ENCODE results near the gene CMTR1. TPM values are rescaled to one million over a fixed set of nuclear protein-coding genes. Genes with fewer than 3 reads are reported as not detected.

CMTR1 gene
- total and polyA plus RNA-seq, 7 experiments from 2014 or later, result 21.1 to 89.4 (median 70.3) TPM

DNA sequence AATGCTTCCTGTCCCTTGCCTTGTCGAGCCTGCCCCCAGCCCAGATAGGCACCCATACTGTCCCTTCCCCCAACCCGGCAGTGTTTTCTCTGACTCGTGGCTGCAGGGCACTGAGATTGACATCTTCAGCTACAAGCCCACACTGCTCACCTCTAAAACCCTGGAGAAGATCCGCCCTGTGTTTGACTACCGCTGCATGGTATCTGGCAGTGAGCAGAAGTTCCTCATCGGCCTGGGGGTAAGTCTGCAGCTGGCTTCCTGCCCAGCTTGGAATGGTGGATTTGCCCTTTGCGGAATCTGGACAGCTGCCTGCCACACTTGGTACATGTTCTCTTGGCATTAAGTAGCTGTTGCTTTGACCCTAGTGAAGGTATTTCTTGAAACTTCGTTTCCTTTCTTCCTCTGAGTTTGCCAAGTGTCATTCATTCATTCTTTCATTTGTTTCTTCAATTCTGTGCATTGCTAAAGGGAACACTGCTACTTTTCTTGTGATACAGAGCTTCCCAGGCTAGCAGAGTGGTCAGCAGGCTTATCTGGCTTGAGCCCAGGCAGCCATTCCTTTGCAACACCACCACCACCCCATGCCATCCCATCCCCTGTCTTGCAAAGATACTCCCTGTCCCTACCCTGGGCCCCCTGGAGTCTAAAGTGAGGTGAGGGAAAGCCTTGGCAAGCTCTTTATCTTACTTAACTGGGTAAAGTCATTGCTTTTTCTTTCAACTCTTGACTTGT lies 40.5 kb downstream of the CMTR1 start:
- H3K4me3 ChIP-seq (ENCODE audit: low read length), result no peak overlapping the region
- no peak overlapping the region for H3K27ac ChIP-seq (ENCODE audit: low read depth, low read length)
- Mint-ChIP-seq H3K4me1 (peaks cover 0 to 4% (median 0%) of the 10 kb centered on the region in 7 donors), H3K27ac (peak overlapping the region in 3 of 9 donors; percentile 27 to 78 (median 48)), H3K36me3 (peaks cover 7 to 63% (median 30%) of the 10 kb centered on the region in 5 donors), H3K4me3 (no peak overlapping the region), H3K9me3 (no peaks in the 10 kb centered on the region), H3K27me3 (no peaks in the 10 kb centered on the region)
- ChIA-PET CTCF (interaction anchor here (0.7 kb wide), 1 partner anchor 764 kb away, joined by 4 read pairs; no protein-coding TSS in a partner anchor), POLR2A (no interaction called here)
- DNase-seq, result no peak
- ATAC-seq, result no peak
- no peaks in the 10 kb centered on the region for H3K27me3 ChIP-seq (ENCODE audit: control insufficient read depth in 2 of 2, insufficient read depth in 2 of 2, low read length in 2 of 2)
- no peaks in the 10 kb centered on the region for H3K9me3 ChIP-seq (ENCODE audit: control insufficient read depth in 2 of 3, low read length in 3 of 3)
- intact Hi-C loops (cut with micrococcal nuclease), result no loop called here
- H3K36me3 ChIP-seq (ENCODE audit: control insufficient read depth in 2 of 3, insufficient read depth in 3 of 3, low read length in 3 of 3), result peaks cover 20 to 86% (median 23%) of the 10 kb centered on the region in 3 experiments
- no peaks in the 10 kb centered on the region for H3K4me1 ChIP-seq (ENCODE audit: control insufficient read depth in 2 of 2, insufficient read depth in 2 of 2, low read length in 2 of 2)

DNA sequence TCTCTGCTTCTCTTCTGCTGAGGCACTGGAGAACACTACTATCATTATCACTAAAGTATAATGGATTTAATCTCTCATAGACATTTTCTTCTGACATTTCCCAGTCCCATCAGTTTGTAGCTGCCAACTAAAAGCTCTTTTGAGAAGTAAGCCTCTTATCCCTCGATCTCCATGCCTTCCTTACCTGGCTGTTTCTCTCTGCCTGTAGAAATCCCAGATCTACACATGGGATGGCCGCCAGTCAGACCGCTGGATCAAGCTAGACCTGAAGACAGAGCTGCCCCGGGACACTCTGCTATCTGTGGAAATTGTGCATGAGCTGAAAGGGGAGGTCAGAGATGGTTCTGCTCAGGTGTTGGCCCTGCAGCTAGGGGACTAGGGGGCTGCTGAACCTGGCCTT lies 41.3 kb downstream of the CMTR1 start:
- CTCF ChIA-PET, result no interaction called here
- H3K36me3 Mint-ChIP-seq, result peaks cover 7 to 66% (median 29%) of the 10 kb centered on the region in 5 donors
- H3K4me3 ChIP-seq (ENCODE audit: low read length), result no peak overlapping the region
- H3K36me3 ChIP-seq (ENCODE audit: control insufficient read depth in 2 of 3, insufficient read depth in 3 of 3, low read length in 3 of 3), result peaks cover 21 to 94% (median 23%) of the 10 kb centered on the region in 3 experiments
- no peaks in the 10 kb centered on the region for H3K27me3 ChIP-seq (ENCODE audit: control insufficient read depth in 2 of 2, insufficient read depth in 2 of 2, low read length in 2 of 2)
- H3K9me3 Mint-ChIP-seq, result no peaks in the 10 kb centered on the region
- H3K27ac ChIP-seq (ENCODE audit: low read depth, low read length), result no peak overlapping the region
- no peaks in the 10 kb centered on the region for H3K9me3 ChIP-seq (ENCODE audit: control insufficient read depth in 2 of 3, low read length in 3 of 3)
- POLR2A ChIA-PET, result no interaction called here
- no peak overlapping the region for H3K4me3 Mint-ChIP-seq
- DNase-seq (no peak), ATAC-seq (no peak)
- H3K27me3 Mint-ChIP-seq, result no peaks in the 10 kb centered on the region
- intact Hi-C loops (cut with micrococcal nuclease), result no loop called here
- H3K4me1 Mint-ChIP-seq, result peaks cover 0 to 4% (median 0%) of the 10 kb centered on the region in 7 donors
- peak overlapping the region in 2 of 9 donors; percentile 47 to 62 for H3K27ac Mint-ChIP-seq
- H3K4me1 ChIP-seq (ENCODE audit: control insufficient read depth in 2 of 2, insufficient read depth in 2 of 2, low read length in 2 of 2), result no peaks in the 10 kb centered on the region

- peaks cover 7 to 46% (median 22%) of the 10 kb centered on the region in 5 donors for H3K36me3 Mint-ChIP-seq
- H3K4me1 ChIP-seq (ENCODE audit: control insufficient read depth in 2 of 2, insufficient read depth in 2 of 2, low read length in 2 of 2), result no peaks in the 10 kb centered on the region
- no peaks in the 10 kb centered on the region for H3K9me3 ChIP-seq (ENCODE audit: control insufficient read depth in 2 of 3, low read length in 3 of 3)
- peaks cover 20 to 100% (median 22%) of the 10 kb centered on the region in 3 experiments for H3K36me3 ChIP-seq (ENCODE audit: control insufficient read depth in 2 of 3, insufficient read depth in 3 of 3, low read length in 3 of 3)
- H3K27me3 Mint-ChIP-seq, result no peaks in the 10 kb centered on the region
- POLR2A ChIA-PET, result no interaction called here
- peak overlapping the region in 3 of 9 donors; percentile 15 to 68 (median 23) for H3K27ac Mint-ChIP-seq
- CTCF ChIA-PET, result interaction anchor here (0.5 kb wide), 1 partner anchor 25 kb away, joined by 4 read pairs; no protein-coding TSS in a partner anchor
- peaks cover 0 to 4% (median 0%) of the 10 kb centered on the region in 7 donors for H3K4me1 Mint-ChIP-seq
- intact Hi-C loops (cut with micrococcal nuclease), result no loop called here
- no peaks in the 10 kb centered on the region for H3K9me3 Mint-ChIP-seq
- no peak for DNase-seq
- ATAC-seq, result no peak
- H3K27me3 ChIP-seq (ENCODE audit: control insufficient read depth in 2 of 2, insufficient read depth in 2 of 2, low read length in 2 of 2), result no peaks in the 10 kb centered on the region
- H3K4me3 ChIP-seq (ENCODE audit: low read length), result no peak overlapping the region
- H3K4me3 Mint-ChIP-seq, result no peak overlapping the region
- no peak overlapping the region for H3K27ac ChIP-seq (ENCODE audit: low read depth, low read length)
These were observed 44.2 kb downstream of the CMTR1 start for GRCh38 chr6:37477191-37477590.

DNA sequence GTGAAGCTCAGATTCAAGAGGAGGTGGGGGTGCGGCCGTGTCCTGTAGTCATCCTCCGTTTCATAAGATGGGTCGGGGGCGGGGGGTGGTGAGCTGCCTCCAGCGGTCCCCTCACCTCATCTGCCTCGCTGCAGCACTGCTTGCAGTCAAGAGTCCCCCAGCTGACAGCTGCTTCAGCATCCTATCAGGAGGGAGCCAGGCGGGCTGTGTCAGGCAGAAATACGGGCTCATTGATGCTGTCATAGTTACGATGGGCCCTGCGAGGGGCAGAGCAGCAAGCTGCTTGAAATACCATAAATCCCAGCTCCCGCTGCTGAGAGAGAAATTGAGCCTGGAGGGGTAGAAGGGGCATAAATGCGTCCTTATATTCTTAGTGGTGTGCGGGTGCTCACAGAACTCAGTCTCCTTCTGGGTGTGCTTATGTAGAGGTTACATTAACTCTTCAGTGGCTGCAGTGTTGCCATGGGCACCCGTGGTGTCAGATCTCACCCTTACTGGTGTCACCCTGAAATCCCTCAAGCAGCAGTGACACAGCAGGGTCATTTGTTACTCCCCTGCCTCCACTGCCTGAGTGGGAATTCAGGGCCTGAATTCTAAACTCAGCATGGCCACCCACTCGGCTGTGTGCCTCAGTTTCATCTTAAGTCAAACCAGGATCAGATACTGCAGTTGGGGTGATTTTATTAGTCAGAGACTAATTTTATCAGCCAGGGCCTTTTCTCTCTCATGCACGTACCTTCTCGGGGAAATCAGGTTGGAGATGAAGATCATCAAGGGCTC lies 44.8 kb downstream of the CMTR1 start:
- Histone ChIP-seq H3K27ac (ENCODE audit: low read depth, low read length) (no peak overlapping the region), H3K4me3 (ENCODE audit: low read length) (no peak overlapping the region), H3K36me3 (ENCODE audit: control insufficient read depth in 2 of 3, insufficient read depth in 3 of 3, low read length in 3 of 3) (peaks cover 20 to 100% (median 22%) of the 10 kb centered on the region in 3 experiments), H3K27me3 (ENCODE audit: control insufficient read depth in 2 of 2, insufficient read depth in 2 of 2, low read length in 2 of 2) (no peaks in the 10 kb centered on the region), H3K9me3 (ENCODE audit: control insufficient read depth in 2 of 3, low read length in 3 of 3) (no peaks in the 10 kb centered on the region), H3K4me1 (ENCODE audit: control insufficient read depth in 2 of 2, insufficient read depth in 2 of 2, low read length in 2 of 2) (no peaks in the 10 kb centered on the region)
- no peak overlapping the region for H3K4me3 Mint-ChIP-seq
- POLR2A ChIA-PET, result no interaction called here
- CTCF ChIA-PET, result interaction anchor here (0.5 kb wide), 1 partner anchor 26 kb away, joined by 4 read pairs; no protein-coding TSS in a partner anchor
- peaks cover 0 to 4% (median 0%) of the 10 kb centered on the region in 7 donors for H3K4me1 Mint-ChIP-seq
- H3K27ac Mint-ChIP-seq, result peak overlapping the region in 3 of 9 donors; percentile 5 to 68 (median 30)
- no peaks in the 10 kb centered on the region for H3K27me3 Mint-ChIP-seq
- no peaks in the 10 kb centered on the region for H3K9me3 Mint-ChIP-seq
- intact Hi-C loops (cut with micrococcal nuclease), result no loop called here
- DNase-seq, result no peak
- H3K36me3 Mint-ChIP-seq, result peaks cover 7 to 43% (median 22%) of the 10 kb centered on the region in 5 donors
- ATAC-seq, result no peak

DNA sequence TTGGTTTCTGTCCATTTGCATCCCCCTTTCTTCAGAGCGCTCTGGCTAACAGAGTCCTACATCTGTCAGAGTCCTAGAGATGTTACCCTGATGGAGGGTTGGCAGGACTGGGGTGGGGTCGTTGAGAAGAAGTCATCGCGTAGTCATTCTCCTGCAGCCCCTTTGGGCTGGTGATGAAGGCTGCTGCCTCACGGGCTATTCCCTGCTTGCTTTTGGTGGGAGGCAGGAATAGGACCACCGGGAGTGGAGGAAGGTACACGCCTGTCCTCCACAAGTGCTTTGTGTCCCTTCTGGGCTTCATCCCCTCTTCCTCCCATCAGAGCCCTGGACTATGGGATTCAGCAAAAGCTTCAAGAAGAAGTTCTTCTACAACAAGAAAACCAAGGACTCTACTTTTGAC lies 45.8 kb downstream of the CMTR1 start:
- H3K4me1 ChIP-seq (ENCODE audit: control insufficient read depth in 2 of 2, insufficient read depth in 2 of 2, low read length in 2 of 2), result no peaks in the 10 kb centered on the region
- ChIA-PET CTCF (no interaction called here), POLR2A (no interaction called here)
- Mint-ChIP-seq H3K4me3 (no peak overlapping the region), H3K9me3 (no peaks in the 10 kb centered on the region), H3K27ac (peak overlapping the region in 2 of 9 donors; percentile 33 to 62), H3K4me1 (peaks cover 0 to 7% (median 3%) of the 10 kb centered on the region in 7 donors), H3K27me3 (no peaks in the 10 kb centered on the region), H3K36me3 (peaks cover 5 to 37% (median 16%) of the 10 kb centered on the region in 5 donors)
- H3K27me3 ChIP-seq (ENCODE audit: control insufficient read depth in 2 of 2, insufficient read depth in 2 of 2, low read length in 2 of 2), result no peaks in the 10 kb centered on the region
- intact Hi-C loops (cut with micrococcal nuclease), result no loop called here
- peaks cover 13 to 100% (median 22%) of the 10 kb centered on the region in 3 experiments for H3K36me3 ChIP-seq (ENCODE audit: control insufficient read depth in 2 of 3, insufficient read depth in 3 of 3, low read length in 3 of 3)
- H3K27ac ChIP-seq (ENCODE audit: low read depth, low read length), result no peak overlapping the region
- H3K9me3 ChIP-seq (ENCODE audit: control insufficient read depth in 2 of 3, low read length in 3 of 3), result no peaks in the 10 kb centered on the region
- ATAC-seq, result no peak
- DNase-seq, result no peak
- no peak overlapping the region for H3K4me3 ChIP-seq (ENCODE audit: low read length)

- Mint-ChIP-seq H3K4me3 (no peak overlapping the region), H3K36me3 (peaks cover 0 to 33% (median 12%) of the 10 kb centered on the region in 5 donors), H3K27me3 (no peaks in the 10 kb centered on the region), H3K27ac (peak overlapping the region in 1 of 9 donors; percentile 33), H3K9me3 (no peaks in the 10 kb centered on the region), H3K4me1 (peaks cover 0 to 5% (median 2%) of the 10 kb centered on the region in 7 donors)
- Histone ChIP-seq H3K9me3 (ENCODE audit: control insufficient read depth in 2 of 3, low read length in 3 of 3) (no peaks in the 10 kb centered on the region), H3K4me3 (ENCODE audit: low read length) (no peak overlapping the region), H3K27ac (ENCODE audit: low read depth, low read length) (no peak overlapping the region), H3K36me3 (ENCODE audit: control insufficient read depth in 2 of 3, insufficient read depth in 3 of 3, low read length in 3 of 3) (peaks cover 10 to 98% (median 22%) of the 10 kb centered on the region in 3 experiments), H3K27me3 (ENCODE audit: control insufficient read depth in 2 of 2, insufficient read depth in 2 of 2, low read length in 2 of 2) (no peaks in the 10 kb centered on the region), H3K4me1 (ENCODE audit: control insufficient read depth in 2 of 2, insufficient read depth in 2 of 2, low read length in 2 of 2) (no peaks in the 10 kb centered on the region)
- ChIA-PET POLR2A (no interaction called here), CTCF (no interaction called here)
- ATAC-seq (no peak), DNase-seq (no peak)
- intact Hi-C loops (cut with micrococcal nuclease), result no loop called here
These were observed 46.3 kb downstream of the CMTR1 start for GRCh38 chr6:37479266-37479854.
